Naive B cell (primary cell): ENCODE data around the gene EXOC2. TPM values are rescaled to one million over a fixed set of nuclear protein-coding genes. Genes with fewer than 3 reads are reported as not detected.

Source experiments
- ATAC-seq, 2 donors: fragments of 150-1000 bp; cut with Tn5 transposase; 2 replicates each; pipeline ENCODE4 v1.10.0; 2021; ENCODE audit warnings: low read depth in 2 of 2, mild to moderate bottlenecking in 2 of 2, moderate library complexity in 2 of 2
- DNase-seq: peaks from one replicate; pipeline ENCODE4 v3.0.0; 2022
- H3K27ac Mint-ChIP-seq, 6 donors: one replicate each; pipeline ENCODE4 v1.8.0; 2020 to 2022; ENCODE audit warnings: mild to moderate bottlenecking in 6 of 6, mixed read lengths in 6 of 6, moderate library complexity in 5 of 6, inconsistent platforms in 2 of 6
- H3K27me3 Mint-ChIP-seq, 3 donors: one replicate each; pipeline ENCODE4 v1.8.0; 2021 to 2022; ENCODE audit warnings: mixed read lengths in 3 of 3, mild to moderate bottlenecking in 1 of 3
- H3K36me3 Mint-ChIP-seq, 2 donors: one replicate each; pipeline ENCODE4 v1.8.0; 2020 to 2022; ENCODE audit warnings: mixed read lengths in 2 of 2, inconsistent platforms in 1 of 2, mild to moderate bottlenecking in 1 of 2
- H3K4me1 Mint-ChIP-seq, 3 donors: one replicate each; pipeline ENCODE4 v1.8.0; 2020 to 2022; ENCODE audit warnings: mixed read lengths in 3 of 3, inconsistent platforms in 1 of 3, mild to moderate bottlenecking in 1 of 3, moderate library complexity in 1 of 3
- H3K4me3 Mint-ChIP-seq, 8 donors: one replicate each; pipeline ENCODE4 v1.8.0; 2020 to 2022; ENCODE audit warnings: mild to moderate bottlenecking in 8 of 8, mixed read lengths in 8 of 8, moderate library complexity in 8 of 8, inconsistent platforms in 2 of 8
- H3K9me3 Mint-ChIP-seq, 7 donors: one replicate each; pipeline ENCODE4 v1.8.0; 2020 to 2022; ENCODE audit warnings: mixed read lengths in 7 of 7, mild to moderate bottlenecking in 5 of 7, inconsistent platforms in 2 of 7, moderate library complexity in 1 of 7
- polyA plus RNA-seq, 6 donors: library from polyadenylated mRNA; unstranded; fragments of 300-500 nt; fragmentation: Illumina TruSeq; gene quantifications; one replicate each; pipeline ENCODE4 v1.2.3, GENCODE V29; 2021; ENCODE audit warnings: low read depth in 6 of 6

Gene EXOC2
- polyA plus RNA-seq, 6 donors from 2014 or later = 18.0 to 34.8 (median 28.6) TPM

DNA sequence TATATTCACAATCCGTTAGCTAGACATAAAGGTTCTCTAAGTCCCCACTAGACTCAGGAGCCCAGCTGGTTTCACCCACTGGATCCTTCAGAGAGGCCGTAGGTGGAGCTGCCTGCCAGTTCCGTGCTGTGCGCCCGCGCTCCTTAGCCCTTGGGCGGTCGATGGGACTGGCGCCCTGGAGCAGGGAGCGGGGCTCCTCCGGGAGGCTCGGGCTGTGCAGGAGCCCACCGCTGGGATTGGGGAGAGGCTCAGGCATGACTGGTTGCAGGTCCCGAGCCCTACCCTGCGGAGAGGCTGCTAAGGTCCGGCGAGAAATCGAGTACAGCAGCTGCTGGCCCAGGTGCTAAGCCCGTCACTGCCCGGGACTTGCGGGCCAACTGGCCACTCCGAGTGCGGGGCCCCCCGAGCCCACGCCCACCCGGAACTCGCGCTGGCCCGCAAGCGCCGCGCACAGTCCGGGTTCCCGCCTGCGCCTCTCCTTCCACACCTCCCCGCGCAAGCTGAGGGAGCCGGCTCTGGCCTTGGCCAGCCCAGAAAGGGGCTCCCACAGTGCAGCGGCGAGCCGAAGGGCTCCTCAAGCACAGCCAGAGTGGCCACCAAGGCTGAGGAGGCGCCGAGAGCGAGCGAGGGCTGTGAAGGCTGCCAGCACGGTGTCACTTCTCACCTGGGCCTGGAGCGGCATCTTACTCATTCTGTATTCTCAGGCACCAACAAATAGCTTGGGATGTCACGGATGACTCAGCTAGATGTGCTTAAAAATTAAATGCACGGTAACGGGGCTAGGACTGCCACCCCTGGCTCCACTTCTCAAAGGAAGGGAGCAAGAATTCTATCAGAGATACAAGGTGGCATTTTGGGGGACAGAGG is 257.3 kb downstream of the EXOC2 start:
- Mint-ChIP-seq H3K4me3 (peak overlapping the region in 6 of 8 donors; percentile 66 to 83 (median 75)), H3K9me3 (no peaks in the 10 kb centered on the region), H3K27me3 (no peaks in the 10 kb centered on the region), H3K27ac (peak overlapping the region in 3 of 6 donors; percentile 62 to 88 (median 88)), H3K36me3 (no peaks in the 10 kb centered on the region), H3K4me1 (peaks cover 9 to 15% (median 11%) of the 10 kb centered on the region in 3 donors)
- no peak for ATAC-seq
- DNase-seq = no peak

Other genes starting within 250 kb of the EXOC2 start
- gene HUS1B, start 36.0 kb downstream of the EXOC2 start, polyA plus RNA-seq = 1 to 10 TPM in 4 of 6 donors, not detected in 2; 1.7 to 2.2 (median 2.0) TPM